ENCODE results near the gene IL18RAP. TPM values are rescaled to one million over a fixed set of nuclear protein-coding genes. Genes with fewer than 3 reads are reported as not detected.

IL18RAP gene
- polyA plus RNA-seq (ENCODE audit: insufficient read length): 0.14 TPM

GRCh38 chr2:102422910-102423309, at the start of gene IL18RAP:
Gene IL18RAP, plus strand, starts transcription at chr2:102423160. Its CDS starts 118 bp downstream, at chr2:102423278.
- DNase-seq: no peak

GRCh38 chr2:102376052-102376591, 46.8 kb upstream of the IL18RAP start:
- DNase-seq: no peak

- no peak for DNase-seq
Observed at GRCh38 chr2:102383722-102384121, 39.2 kb upstream of the IL18RAP start.

- no peak for DNase-seq
Observed at GRCh38 chr2:102385522-102385921, 37.4 kb upstream of the IL18RAP start.

GRCh38 chr2:102386004-102386403, 37.0 kb upstream of the IL18RAP start:
- no peak for DNase-seq

GRCh38 chr2:102386867-102387541, 36.0 kb upstream of the IL18RAP start:
- DNase-seq: no peak

GRCh38 chr2:102387763-102388546, 35.0 kb upstream of the IL18RAP start:
- DNase-seq: no peak

GRCh38 chr2:102391565-102391964, 31.4 kb upstream of the IL18RAP start:
- no peak for DNase-seq

- DNase-seq: no peak
Observed at GRCh38 chr2:102392096-102392495, 30.9 kb upstream of the IL18RAP start.

- DNase-seq: no peak
Observed at GRCh38 chr2:102392942-102393341, 30.0 kb upstream of the IL18RAP start.

- DNase-seq: no peak
Observed at GRCh38 chr2:102396012-102396411, 26.9 kb upstream of the IL18RAP start.

- no peak for DNase-seq
Observed at GRCh38 chr2:102397209-102397608, 25.8 kb upstream of the IL18RAP start.

- no peak for DNase-seq
Observed at GRCh38 chr2:102399499-102400141, 23.3 kb upstream of the IL18RAP start.

GRCh38 chr2:102401456-102401855, 21.5 kb upstream of the IL18RAP start:
- no peak for DNase-seq

- DNase-seq: no peak
Observed at GRCh38 chr2:102401865-102402264, 21.1 kb upstream of the IL18RAP start.

GRCh38 chr2:102410952-102411351, 12.0 kb upstream of the IL18RAP start:
- DNase-seq: no peak

- no peak for DNase-seq
Observed at GRCh38 chr2:102412199-102412598, 10.8 kb upstream of the IL18RAP start.

- DNase-seq: no peak
Observed at GRCh38 chr2:102417946-102418345, 5.0 kb upstream of the IL18RAP start.

- no peak for DNase-seq
Observed at GRCh38 chr2:102418421-102418961, 4.5 kb upstream of the IL18RAP start.

GRCh38 chr2:102420290-102420689, 2.7 kb upstream of the IL18RAP start:
- DNase-seq: no peak

- DNase-seq: no peak
Observed at GRCh38 chr2:102421890-102422759, 835 bp upstream of the IL18RAP start.

GRCh38 chr2:102423368-102423767, 408 bp downstream of the IL18RAP start:
- DNase-seq: no peak

Measured in hindlimb muscle (tissue), 1 donor.